ENCODE data around the gene RFTN1. TPM values are rescaled to one million over a fixed set of nuclear protein-coding genes. Genes with fewer than 3 reads are reported as not detected.
A peak's percentile ranks its signal among the peaks of the same experiment; 100 is the strongest.

Gene RFTN1
- total and polyA plus RNA-seq, 10 of the 15 experiments (the other 5 are each of a cell fraction or from before 2014, with no cell fraction given), result 20.6 to 213 (median 147) TPM

- TF ChIP-seq POLR2AphosphoS5 (IDR thresholded peaks at IDR 0.05; ENCODE audit: low read length), result peak; percentile 64; the same call in 1 of the 2 replicates
- no peak for TF ChIP-seq NFIC (IDR thresholded peaks at IDR 0.05; ENCODE audit: low read depth, low read length)
- TF ChIP-seq RUNX3 (IDR thresholded peaks at IDR 0.05; ENCODE audit: low read length), result peak; percentile 69
- peak; percentile 32 for TF ChIP-seq JUNB (IDR thresholded peaks at IDR 0.05)
- 0 out of 4 replicates have a peak, but pooled peaks of 1 of the 2 experiments have one; percentile 11 for TF ChIP-seq EP300 (IDR thresholded peaks at IDR 0.05; ENCODE audit: borderline replicate concordance in 1 of 2, control insufficient read depth in 1 of 2, low read depth in 2 of 2, low read length in 2 of 2)
- TF ChIP-seq SRF (IDR thresholded peaks at IDR 0.05; ENCODE audit: low read depth in 2 of 2, low read length in 2 of 2), result peak in 1 of 2 experiments; percentile 41; a peak in 1 of 4 replicates
- TF ChIP-seq BHLHE40 (IDR thresholded peaks at IDR 0.05; ENCODE audit: borderline replicate concordance in 1 of 2, low read depth in 2 of 2, low read length in 1 of 2), result no peak
- peak; percentile 42; the same call in 1 of the 2 replicates for TF ChIP-seq ZNF687 (IDR thresholded peaks at IDR 0.05)
- TF ChIP-seq BCLAF1 (IDR thresholded peaks at IDR 0.05), result no peak
- peak; percentile 19; the same call in 1 of the 2 replicates for TF ChIP-seq MTA2 (IDR thresholded peaks at IDR 0.05; ENCODE audit: low read depth)
- 52% methylated on average over 3 of the region's 3 CpGs for WGBS (ENCODE audit: insufficient coverage, insufficient replicate concordance, low lambda C conversion rate, missing lambda C conversion rate)
- intact Hi-C loops (cut with micrococcal nuclease; ENCODE audit: unreplicated experiment), result no loop called here
- no peak for FAIRE-seq
- H3K27me3 ChIP-seq (replicated peaks in 1 of 2; ENCODE audit: control insufficient read depth in 2 of 2, insufficient read depth in 2 of 2, low read length in 1 of 2), result no peaks in the 10 kb centered on the region
- CTCF ChIA-PET, result interaction anchor here (1.0 to 3.3 kb wide), 9 partner anchors 9 to 265 kb away, joined by 3 to 16 read pairs (median 4); no protein-coding TSS in a partner anchor
- POLR2A ChIA-PET, result no interaction called here
- H3K9me3 ChIP-seq (replicated peaks; ENCODE audit: control insufficient read depth, insufficient read depth, low read length), result no peaks in the 10 kb centered on the region
- H3K79me2 ChIP-seq (ENCODE audit: control insufficient read depth, insufficient read depth, low read length), result no peaks in the 10 kb centered on the region; the same call in 1 of the 2 replicates
- peak overlapping the region; percentile 22 for H3K27ac ChIP-seq (ENCODE audit: control insufficient read depth, insufficient read depth)
- SMC1A ChIA-PET (ENCODE audit: uncharacterized antibody, unreplicated experiment), result interaction anchor here (1.0 to 3.1 kb wide), 9 partner anchors 9 to 266 kb away, joined by 3 to 21 read pairs (median 6); partner anchors contain the start of genes DPH3 and OXNAD1
- peaks cover 4% of the 10 kb centered on the region; the same call in 1 of the 2 replicates for H3K4me1 ChIP-seq (ENCODE audit: control insufficient read depth, insufficient read depth, low read length)
- BruUV-seq (replicated peaks), result no TSS peak
- DNase-seq (ENCODE audit: low read depth, low spot score), result no peak
- no peak overlapping the region for H3K4me3 ChIP-seq
- in situ Hi-C loops (cut with MboI), result loop anchor here (5.0 to 25.0 kb wide), 4 partner anchors 266 to 926 kb away; no protein-coding TSS in a partner anchor
- H4K20me1 ChIP-seq (ENCODE audit: control insufficient read depth, insufficient read depth), result no peaks in the 10 kb centered on the region; the same call in 1 of the 2 replicates
- RAD21 ChIA-PET (ENCODE audit: unreplicated experiment), result interaction anchor here (0.8 to 2.5 kb wide), 10 partner anchors 12 to 264 kb away, joined by 3 to 15 read pairs (median 6); partner anchors contain the start of genes DPH3 and OXNAD1
- H2AFZ ChIP-seq (ENCODE audit: control insufficient read depth, low read depth, low read length), result no peak overlapping the region
- peaks cover 3 to 8% of the 10 kb centered on the region in 2 experiments; a peak in 3 of 4 replicates for H3K36me3 ChIP-seq (ENCODE audit: control insufficient read depth in 2 of 2, insufficient read depth in 2 of 2, low read length in 1 of 2)
- peak; percentile 79 for ATAC-seq
- H3K9ac ChIP-seq (ENCODE audit: control insufficient read depth, insufficient read depth, low read length), result no peak overlapping the region
- 0 out of 2 replicates have a peak overlapping the region, but pooled peaks have one; percentile 7 for H3K4me2 ChIP-seq (ENCODE audit: control insufficient read depth, insufficient read depth)
Observed at GRCh38 chr3:16286161-16286560, 227.3 kb downstream of the RFTN1 start.
